OCI-LY7 (cell line): Measurements from ENCODE around the gene PKN2. TPM values are rescaled to one million over a fixed set of nuclear protein-coding genes. Genes with fewer than 3 reads are reported as not detected.

Experiments
- BruUV-seq: library from RNA; stranded (reverse); fragments of 400-500 nt; replicated peaks from 2 replicates; lab custom pipeline; 2021; lab: Mats Ljungman, UMichigan
- CTCF ChIA-PET: fragments of 300-600 bp; sonication (Branson Sonifier 250); formaldehyde crosslinking; loops from one replicate; lab custom pipeline; 2022; ENCODE audit warnings: antibody characterized with exemption; ENCODE audit not compliant: unreplicated experiment; lab: Charles Lee
- POLR2A ChIA-PET: fragments of 300-600 bp; sonication (Branson Sonifier 250); formaldehyde crosslinking; loops from one replicate; lab custom pipeline; 2022; ENCODE audit warnings: antibody characterized with exemption; lab: Charles Lee
- DNase-seq: peaks from one replicate; pipeline ENCODE4 v3.0.0-alpha.2; 2015; ENCODE audit warnings: low spot score
- H2AFZ ChIP-seq: fragments of 200-600 bp; sonication (generic), shearing (Covaris generic); 2 replicates; pipeline ENCODE4 v1.6.1; 2014; ENCODE audit warnings: mild to moderate bottlenecking, antibody characterized with exemption, low read length, moderate library complexity
- H3K27ac ChIP-seq: fragments of 200-600 bp; sonication (generic); 2 replicates; pipeline ENCODE4 v1.5.1; 2014; ENCODE audit warnings: mixed run types, low read depth, mild to moderate bottlenecking, moderate library complexity, low read length, inconsistent platforms; ENCODE audit not compliant: poor library complexity, severe bottlenecking
- H3K36me3 ChIP-seq: fragments of 200-600 bp; sonication (generic); 2 replicates; pipeline ENCODE4 v1.6.1; 2014; ENCODE audit warnings: mild to moderate bottlenecking, antibody characterized with exemption, low read length, moderate library complexity, mixed read lengths; ENCODE audit not compliant: insufficient read depth
- H3K4me1 ChIP-seq: fragments of 200-600 bp; sonication (generic); 2 replicates; pipeline ENCODE4 v1.5.1; 2014; ENCODE audit warnings: mild to moderate bottlenecking, low read length; ENCODE audit not compliant: insufficient read depth, poor library complexity, severe bottlenecking
- H3K4me2 ChIP-seq: fragments of 200-600 bp; sonication (generic); 2 replicates; pipeline ENCODE4 v1.6.1; 2014; ENCODE audit warnings: mild to moderate bottlenecking, low read length
- H3K4me3 ChIP-seq: fragments of 200-600 bp; sonication (generic); 2 replicates; pipeline ENCODE4 v1.5.1; 2014; ENCODE audit warnings: mild to moderate bottlenecking, low read depth, low read length; ENCODE audit not compliant: poor library complexity, severe bottlenecking
- H3K79me2 ChIP-seq: fragments of 200-600 bp; sonication (generic); 2 replicates; pipeline ENCODE4 v1.6.1; 2016; ENCODE audit warnings: low read depth, mild to moderate bottlenecking, low read length, moderate library complexity, mixed read lengths; ENCODE audit not compliant: insufficient read depth
- H3K9me2 ChIP-seq: fragments of 200-600 bp; sonication (generic); 2 replicates; pipeline ENCODE4 v1.6.1; 2016; ENCODE audit warnings: mild to moderate bottlenecking, low read length, mixed read lengths; ENCODE audit not compliant: insufficient read depth
- H3K9me3 ChIP-seq: fragments of 200-600 bp; sonication (generic); 2 replicates; pipeline ENCODE4 v1.6.1; 2014; ENCODE audit warnings: mild to moderate bottlenecking, mixed run types, low read length, mixed read lengths
- H4K20me1 ChIP-seq: fragments of 200-600 bp; sonication (generic); 2 replicates; pipeline ENCODE4 v1.6.1; 2014; ENCODE audit warnings: mild to moderate bottlenecking, antibody characterized with exemption, low read length, moderate library complexity, mixed read lengths; ENCODE audit not compliant: insufficient read depth
- EZH2phosphoT487 ChIP-seq: fragments of 200-600 bp; sonication (generic); IDR thresholded peaks from 2 replicates; pipeline ENCODE4 v1.6.1; 2018; ENCODE audit warnings: low read depth, borderline replicate concordance, mild to moderate bottlenecking, mixed run types, antibody characterized with exemption, low read length, moderate library complexity, mixed read lengths
- intact Hi-C: fragments of 100-400 bp; cut with micrococcal nuclease; formaldehyde crosslinking; loops from one replicate; pipeline ENCODE4 v1.10.0; 2022; ENCODE audit not compliant: unreplicated experiment
- total RNA-seq, 2 experiments: library from RNA; depleted of rRNA in 1 of 2; stranded (reverse); fragments of >200 nt in 1 of 2; shearing (Covaris generic) in 1 of 2; gene quantifications; 2 replicates each; pipeline ENCODE4 v1.2.3, GENCODE V29; 2014 to 2022
- TF ChIP-seq, protein P1 (sequence below): fragments of 200-600 bp; sonication (generic); conservative IDR thresholded peaks from 2 replicates; pipeline ENCODE4 v1.5.1; 2014; ENCODE audit warnings: mild to moderate bottlenecking, antibody characterized with exemption, low read length, moderate library complexity, mixed read lengths

PKN2 gene
- total RNA-seq, 2 experiments from 2014 or later = 22.3 to 28.2 TPM

- intact Hi-C loops = loop anchor here (1.0 kb wide), 1 partner anchor 222 kb away; no protein-coding TSS in a partner anchor
- DNase-seq = peak; percentile 49
- Histone ChIP-seq H3K4me1 (no peaks in the 10 kb centered on the region), H3K27ac (no peak overlapping the region), H3K4me2 (no peak overlapping the region), H2AFZ (no peak overlapping the region), H3K9me2 (no peaks in the 10 kb centered on the region), H3K36me3 (no peaks in the 10 kb centered on the region), H4K20me1 (no peaks in the 10 kb centered on the region), H3K79me2 (no peaks in the 10 kb centered on the region), H3K9me3 (no peaks in the 10 kb centered on the region), H3K4me3 (no peak overlapping the region)
- BruUV-seq = no TSS peak
- ChIA-PET POLR2A (interaction anchor here (0.9 to 1.6 kb wide), 4 partner anchors 10 to 258 kb away, joined by 3 to 5 read pairs (median 4); no protein-coding TSS in a partner anchor), CTCF (interaction anchor here (0.6 to 1.3 kb wide), 2 partner anchors 13 to 28 kb away, joined by 3 read pairs; no protein-coding TSS in a partner anchor)
- no peak for TF ChIP-seq EZH2phosphoT487
- TF ChIP-seq, protein P1, sequence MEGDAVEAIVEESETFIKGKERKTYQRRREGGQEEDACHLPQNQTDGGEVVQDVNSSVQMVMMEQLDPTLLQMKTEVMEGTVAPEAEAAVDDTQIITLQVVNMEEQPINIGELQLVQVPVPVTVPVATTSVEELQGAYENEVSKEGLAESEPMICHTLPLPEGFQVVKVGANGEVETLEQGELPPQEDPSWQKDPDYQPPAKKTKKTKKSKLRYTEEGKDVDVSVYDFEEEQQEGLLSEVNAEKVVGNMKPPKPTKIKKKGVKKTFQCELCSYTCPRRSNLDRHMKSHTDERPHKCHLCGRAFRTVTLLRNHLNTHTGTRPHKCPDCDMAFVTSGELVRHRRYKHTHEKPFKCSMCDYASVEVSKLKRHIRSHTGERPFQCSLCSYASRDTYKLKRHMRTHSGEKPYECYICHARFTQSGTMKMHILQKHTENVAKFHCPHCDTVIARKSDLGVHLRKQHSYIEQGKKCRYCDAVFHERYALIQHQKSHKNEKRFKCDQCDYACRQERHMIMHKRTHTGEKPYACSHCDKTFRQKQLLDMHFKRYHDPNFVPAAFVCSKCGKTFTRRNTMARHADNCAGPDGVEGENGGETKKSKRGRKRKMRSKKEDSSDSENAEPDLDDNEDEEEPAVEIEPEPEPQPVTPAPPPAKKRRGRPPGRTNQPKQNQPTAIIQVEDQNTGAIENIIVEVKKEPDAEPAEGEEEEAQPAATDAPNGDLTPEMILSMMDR = peak; percentile 92
These were observed 28.3 kb upstream of the PKN2 start for GRCh38 chr1:88655685-88656299.

GRCh38 chr1:88658419-88658818, 25.7 kb upstream of the PKN2 start:
- DNase-seq = no peak
- ChIA-PET POLR2A (interaction anchor here (2.1 kb wide), 1 partner anchor 25 kb away, joined by 8 read pairs; the partner anchor contains the start of gene PKN2), CTCF (no interaction called here)
- no peaks in the 10 kb centered on the region for H3K4me1 ChIP-seq
- intact Hi-C loops = no loop called here
- no peaks in the 10 kb centered on the region for H3K9me2 ChIP-seq
- H3K4me3 ChIP-seq = no peak overlapping the region
- H3K4me2 ChIP-seq = no peak overlapping the region
- no peaks in the 10 kb centered on the region for H3K36me3 ChIP-seq
- TF ChIP-seq EZH2phosphoT487 = no peak
- TF ChIP-seq, protein P1 = no peak
- no peaks in the 10 kb centered on the region for H4K20me1 ChIP-seq
- no peak overlapping the region for H3K27ac ChIP-seq
- BruUV-seq = no TSS peak
- H3K79me2 ChIP-seq = no peaks in the 10 kb centered on the region
- H2AFZ ChIP-seq = no peak overlapping the region
- no peaks in the 10 kb centered on the region for H3K9me3 ChIP-seq

DNA sequence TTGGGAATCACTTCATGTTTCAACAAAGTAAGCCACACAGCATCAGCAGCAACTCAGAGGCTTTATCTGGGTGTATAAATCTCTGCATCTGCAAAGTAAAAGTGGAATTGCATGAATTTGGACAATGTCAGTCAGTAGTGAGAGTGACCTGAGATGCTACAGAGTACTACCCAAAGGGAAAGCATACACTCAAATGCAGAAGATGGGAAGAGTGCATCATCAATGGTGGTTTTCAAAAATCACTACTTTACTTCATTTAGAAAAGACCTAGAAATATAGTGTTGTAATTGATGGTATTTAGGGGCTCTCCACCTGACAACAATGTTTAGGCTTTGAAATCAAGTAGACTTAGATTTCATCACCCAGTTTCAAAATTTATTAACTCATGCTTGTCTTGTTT, 24.5 kb upstream of the PKN2 start:
- no peaks in the 10 kb centered on the region for H3K9me2 ChIP-seq
- intact Hi-C loops = no loop called here
- no peaks in the 10 kb centered on the region for H3K4me1 ChIP-seq
- CTCF ChIA-PET = interaction anchor here (0.6 kb wide), 1 partner anchor 325 kb away, joined by 3 read pairs; no protein-coding TSS in a partner anchor
- no peak overlapping the region for H3K4me2 ChIP-seq
- no peak for DNase-seq
- H3K36me3 ChIP-seq = no peaks in the 10 kb centered on the region
- H3K27ac ChIP-seq = no peak overlapping the region
- H2AFZ ChIP-seq = no peak overlapping the region
- TF ChIP-seq EZH2phosphoT487 = no peak
- TF ChIP-seq, protein P1 = no peak
- POLR2A ChIA-PET = interaction anchor here (0.6 to 2.1 kb wide), 4 partner anchors 12 to 44 kb away, joined by 3 to 8 read pairs (median 4); partner anchors contain the start of gene PKN2
- H3K9me3 ChIP-seq = no peaks in the 10 kb centered on the region
- H3K4me3 ChIP-seq = no peak overlapping the region
- no TSS peak for BruUV-seq
- H3K79me2 ChIP-seq = no peaks in the 10 kb centered on the region
- no peaks in the 10 kb centered on the region for H4K20me1 ChIP-seq
